Activated CD4-positive, alpha-beta T cell treated with anti-CD3 and anti-CD28 coated beads for 4 hours (primary cell): Measurements from ENCODE around the gene CCL24.
"Not testable (repeated sequence)": the region's sequence is repeated elsewhere in the genome, so short reads cannot be mapped to it uniquely, and the experiment has no call there.

ENCODE experiments used
- DNase-seq, 2 donors: peaks; one replicate each; pipeline ENCODE4 v3.0.0-alpha.2; 2020

CCL24 gene

GRCh38 chr7:75779516-75779915 is 34.1 kb downstream of the CCL24 start:
- not testable (repeated sequence) for DNase-seq

GRCh38 chr7:75779035-75779434 is 34.6 kb downstream of the CCL24 start:
- DNase-seq: not testable (repeated sequence)

GRCh38 chr7:75776295-75776971 is 37.2 kb downstream of the CCL24 start:
- peak; percentile 58 to 69 for DNase-seq

DNA sequence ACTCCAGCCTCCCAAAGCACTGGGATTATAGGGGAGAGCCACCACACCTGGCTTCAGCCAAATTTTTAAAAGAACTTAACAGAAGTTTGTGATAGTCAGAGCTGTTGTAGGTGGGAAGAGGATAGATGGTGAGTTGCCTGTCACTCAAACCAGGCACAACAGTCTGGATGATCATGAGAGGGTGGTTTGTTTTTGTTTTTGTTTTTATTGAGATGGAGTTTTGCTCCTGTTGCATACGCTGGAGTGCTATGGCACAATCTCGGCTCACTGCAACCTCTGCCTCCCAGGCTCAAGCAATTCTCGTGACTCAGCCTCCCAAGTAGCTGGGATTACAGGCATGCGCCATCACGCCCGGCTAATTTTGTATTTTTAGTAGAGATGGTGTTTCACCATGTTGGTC is 39.6 kb downstream of the CCL24 start:
- DNase-seq: not testable (repeated sequence)

DNA sequence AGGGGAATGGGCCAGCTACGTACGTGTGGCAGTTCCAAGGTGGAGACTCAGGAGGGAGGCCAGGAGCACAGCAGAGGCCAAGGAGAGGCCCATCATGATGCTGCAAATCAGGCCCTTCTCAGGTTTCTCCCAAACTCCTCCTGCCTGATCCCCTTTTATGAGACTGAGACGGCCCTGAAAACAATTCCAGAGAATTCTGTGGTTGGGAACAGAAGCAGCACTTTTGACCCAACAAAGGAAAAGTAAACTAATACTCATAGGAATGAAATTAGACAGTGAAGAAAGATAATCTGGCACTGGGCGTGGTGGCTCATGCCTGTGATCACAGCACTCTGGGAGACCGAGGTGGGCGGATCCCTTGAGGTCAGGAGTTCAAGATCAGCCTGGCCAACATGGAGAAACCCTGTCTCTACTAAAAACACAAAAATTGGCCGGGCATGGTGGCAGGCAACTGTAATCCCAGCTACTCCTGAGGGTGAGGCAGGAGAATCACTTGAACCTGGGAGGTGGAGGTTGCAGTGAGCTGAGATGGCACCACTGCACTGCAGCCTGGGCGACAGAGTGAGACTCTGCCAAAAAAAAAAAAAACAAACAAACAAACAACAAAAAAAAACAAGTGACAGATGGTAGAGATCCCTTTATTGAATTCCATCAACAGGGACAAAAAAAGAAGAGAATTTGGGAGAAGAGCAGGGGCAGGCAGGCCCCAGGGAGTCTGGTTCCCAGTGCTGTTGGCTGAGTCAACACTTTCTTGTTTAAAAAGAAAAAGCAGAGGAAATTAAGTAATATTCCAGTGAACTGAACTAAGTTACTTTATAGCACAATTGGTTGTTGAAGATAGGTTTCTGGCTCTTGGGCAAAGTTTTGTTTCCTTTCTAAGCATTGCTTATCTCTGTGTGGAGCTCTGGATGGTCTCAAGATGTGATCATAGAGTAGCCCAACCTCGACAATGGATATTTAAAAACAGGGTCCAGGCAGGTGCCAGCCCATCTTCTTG is 41.2 kb downstream of the CCL24 start, which contains the start of gene CCL26:
Gene CCL26, minus strand, starts transcription at position 131 of the 997 bp plus-strand sequence. Its CDS starts 35 bp downstream, at position 96.
- DNase-seq: no peak

DNA sequence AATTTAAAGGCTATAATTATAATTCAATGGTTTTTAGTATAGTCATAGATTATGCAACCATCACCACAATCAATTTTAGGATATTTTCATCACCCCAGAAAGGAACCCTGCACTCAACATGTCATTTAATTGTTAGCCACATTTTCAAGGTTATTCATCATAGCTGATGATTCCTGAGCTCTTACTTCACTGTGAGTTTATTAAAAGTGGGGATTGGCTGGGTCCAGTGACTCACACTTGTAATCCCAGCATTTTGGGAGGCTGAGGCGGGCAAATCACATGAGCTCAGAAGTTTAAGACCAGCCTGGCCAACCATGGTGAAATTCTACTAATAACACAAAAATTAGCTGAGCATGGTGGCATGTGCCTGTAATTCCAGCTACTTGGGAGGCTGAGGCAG is 42.4 kb downstream of the CCL24 start:
- DNase-seq: no peak

DNA sequence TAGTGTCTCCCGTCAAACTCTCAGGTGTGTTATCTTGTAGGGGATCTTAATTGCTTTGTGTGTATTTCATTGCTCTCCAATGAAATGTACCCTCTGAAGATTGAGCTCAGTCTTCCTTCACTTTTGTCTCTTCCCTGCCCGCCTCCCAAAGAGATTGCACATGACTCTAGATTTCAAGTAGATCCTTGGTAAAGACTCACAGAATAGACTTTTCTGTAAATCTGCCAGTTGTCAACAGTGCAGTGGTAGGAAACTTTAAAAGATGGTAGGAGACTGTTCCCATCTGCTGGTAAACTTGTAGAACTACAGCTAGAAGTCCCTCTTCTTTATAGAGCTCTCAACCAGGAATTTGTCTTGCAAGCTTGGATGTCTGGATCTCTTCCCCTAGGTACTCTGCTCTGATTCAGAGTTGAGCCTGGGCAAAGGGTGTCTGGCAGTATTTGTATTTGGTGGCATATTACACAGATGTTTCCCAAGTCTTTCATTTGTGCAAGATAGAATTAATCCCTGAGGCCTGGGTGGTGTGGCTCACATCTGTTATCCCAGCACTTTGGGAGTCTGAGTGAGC is 51.2 kb downstream of the CCL24 start:
- DNase-seq: no peak

GRCh38 chr7:75761801-75762200 is 51.8 kb downstream of the CCL24 start:
- not testable (repeated sequence) for DNase-seq
